IPS-15b (cell line): ENCODE data around the gene TNFRSF21.
"Not testable (repeated sequence)": the region's sequence is repeated elsewhere in the genome, so short reads cannot be mapped to it uniquely, and the experiment has no call there.

Experiments
- H3K27me3 ChIP-seq: one replicate; pipeline ENCODE4 v1.6.1; 2013; ENCODE audit warnings: low read length; ENCODE audit not compliant: control insufficient read depth, insufficient read depth
- H3K36me3 ChIP-seq: one replicate; pipeline ENCODE4 v1.6.1; 2013; ENCODE audit warnings: low read length; ENCODE audit not compliant: control insufficient read depth, insufficient read depth
- H3K4me1 ChIP-seq: one replicate; pipeline ENCODE4 v1.6.1; 2013; ENCODE audit warnings: mild to moderate bottlenecking, low read length; ENCODE audit not compliant: control insufficient read depth, insufficient read depth
- H3K4me3 ChIP-seq: one replicate; pipeline ENCODE4 v1.5.1; 2013; ENCODE audit warnings: low read depth, low read length
- H3K9ac ChIP-seq: one replicate; pipeline ENCODE4 v1.6.1; 2013; ENCODE audit warnings: low read depth, mild to moderate bottlenecking, low read length
- H3K9me3 ChIP-seq: one replicate; pipeline ENCODE4 v1.6.1; 2013; ENCODE audit warnings: mild to moderate bottlenecking, low read length; ENCODE audit not compliant: control insufficient read depth, insufficient read depth

Gene TNFRSF21

DNA sequence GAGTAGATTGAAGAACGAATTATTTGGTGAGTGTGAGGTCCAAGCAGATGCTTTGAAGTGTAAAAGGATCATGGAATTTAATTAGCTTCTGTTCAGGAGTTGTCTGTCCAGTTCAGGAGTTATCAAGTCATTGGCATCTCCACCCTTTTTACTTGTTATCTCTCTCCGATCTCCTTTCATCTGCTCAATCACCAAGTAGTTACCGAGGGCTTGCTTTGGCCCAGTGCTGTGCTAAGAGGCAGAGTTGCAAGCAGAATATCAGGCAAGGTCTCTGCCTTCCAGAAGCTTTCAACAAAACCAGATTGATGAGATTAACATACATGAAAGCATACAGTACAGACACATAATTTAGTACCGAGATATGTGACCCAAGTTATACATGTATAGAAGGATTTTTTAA lies 10.2 kb upstream of the TNFRSF21 start:
- H3K27me3 ChIP-seq, result no peaks in the 10 kb centered on the region
- H3K36me3 ChIP-seq, result no peaks in the 10 kb centered on the region
- H3K4me1 ChIP-seq, result peaks cover 4% of the 10 kb centered on the region
- H3K4me3 ChIP-seq, result no peak overlapping the region
- H3K9ac ChIP-seq, result no peak overlapping the region
- no peaks in the 10 kb centered on the region for H3K9me3 ChIP-seq

DNA sequence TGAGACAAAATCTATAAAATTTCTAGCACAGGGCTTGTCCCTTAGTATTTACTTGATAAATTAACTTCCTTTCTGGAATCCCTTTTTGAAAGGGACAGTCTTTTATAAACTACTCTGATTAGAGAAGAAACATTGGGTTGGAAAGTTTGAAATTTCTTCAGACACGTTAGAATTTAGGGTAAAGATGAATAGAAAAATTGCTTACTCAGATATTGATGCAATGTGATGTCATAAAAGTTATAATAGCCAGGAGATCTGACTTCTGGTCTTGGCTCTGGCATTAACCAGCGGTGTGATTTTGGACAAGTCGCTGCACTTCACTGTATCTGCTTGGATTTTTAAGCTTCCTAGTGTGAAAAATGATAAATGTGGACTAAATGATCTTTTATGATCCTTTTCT lies 9.7 kb upstream of the TNFRSF21 start:
- Histone ChIP-seq H3K27me3 (no peaks in the 10 kb centered on the region), H3K9me3 (no peaks in the 10 kb centered on the region), H3K9ac (no peak overlapping the region), H3K36me3 (no peaks in the 10 kb centered on the region), H3K4me1 (peaks cover 4% of the 10 kb centered on the region), H3K4me3 (no peak overlapping the region)

DNA sequence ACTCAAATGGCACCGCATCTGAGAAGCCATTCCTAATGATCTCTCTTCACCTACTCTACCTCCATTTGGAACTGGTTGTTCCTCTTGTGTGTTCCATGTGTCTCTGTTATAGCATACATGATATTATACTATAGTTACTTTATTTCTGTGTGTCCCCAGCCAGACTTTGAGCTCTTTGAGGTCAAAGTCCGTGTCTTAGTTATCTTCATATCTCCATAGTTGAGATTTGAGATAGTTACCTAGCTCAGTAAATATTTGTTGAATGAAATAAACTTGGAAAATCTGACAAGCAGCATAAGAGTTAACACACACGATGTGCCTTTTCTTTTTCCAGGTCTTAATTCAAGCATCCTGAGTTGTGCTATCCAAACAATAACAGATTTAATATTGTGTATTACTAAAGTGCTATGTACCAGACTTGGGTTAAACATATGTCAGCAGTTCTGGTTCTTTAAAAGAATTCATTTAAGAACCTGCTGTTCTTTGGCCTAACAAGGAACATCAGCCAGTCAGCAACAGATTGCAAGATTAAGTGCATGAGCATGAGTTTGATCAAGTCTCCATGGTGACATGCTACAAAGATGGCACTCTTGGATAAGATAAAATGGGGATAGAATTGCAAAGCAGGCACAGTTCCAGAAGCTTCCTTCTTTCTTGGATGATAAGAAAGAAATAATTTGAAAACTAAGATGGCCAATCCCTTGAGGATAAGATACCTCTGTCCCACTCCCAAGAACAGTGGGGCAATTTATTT lies 8.7 kb upstream of the TNFRSF21 start:
- Histone ChIP-seq H3K4me1 (peaks cover 1% of the 10 kb centered on the region), H3K9ac (no peak overlapping the region), H3K9me3 (no peaks in the 10 kb centered on the region), H3K27me3 (no peaks in the 10 kb centered on the region), H3K4me3 (no peak overlapping the region), H3K36me3 (no peaks in the 10 kb centered on the region)

DNA sequence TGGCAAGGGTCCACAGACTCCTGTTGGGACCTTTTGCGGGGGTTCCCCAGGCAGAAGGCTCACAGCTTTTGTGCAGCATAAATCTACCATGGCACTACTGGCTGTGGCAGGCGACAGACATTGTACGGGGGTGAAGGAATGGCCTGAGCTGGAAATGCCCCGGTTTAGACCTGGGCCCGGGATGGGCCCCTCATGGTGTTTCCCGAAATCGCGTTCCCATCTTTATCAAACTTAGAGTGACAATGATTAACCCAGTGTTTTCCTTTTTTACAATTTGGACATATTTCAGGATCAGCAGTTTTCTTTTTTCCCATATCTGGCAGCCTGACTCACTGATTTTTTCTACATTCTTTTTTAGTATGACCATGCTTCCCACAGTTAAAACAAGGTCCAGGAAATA lies 5.5 kb upstream of the TNFRSF21 start:
- H3K36me3 ChIP-seq, H3K4me1 ChIP-seq, H3K27me3 ChIP-seq, H3K4me3 ChIP-seq, H3K9ac ChIP-seq, H3K9me3 ChIP-seq: not testable (repeated sequence)

DNA sequence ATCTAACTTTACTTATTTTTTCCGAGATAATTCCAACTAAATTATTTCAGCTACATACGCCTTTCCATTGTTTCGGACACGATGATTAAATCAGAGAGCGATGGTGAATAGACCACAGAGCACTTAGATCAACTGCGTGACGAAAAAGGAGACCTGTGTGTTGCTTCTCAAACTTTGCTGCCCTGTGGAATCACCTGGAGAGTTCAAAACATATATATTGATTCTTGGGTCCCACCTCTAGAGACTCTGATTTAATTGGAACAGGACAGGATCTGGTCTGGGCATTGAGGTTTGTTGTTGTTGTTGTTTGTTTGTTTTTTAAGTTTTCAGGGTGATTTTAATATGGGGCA lies 401 bp upstream of the TNFRSF21 start:
- H3K4me1 ChIP-seq, result peaks cover 11% of the 10 kb centered on the region
- no peaks in the 10 kb centered on the region for H3K27me3 ChIP-seq
- H3K36me3 ChIP-seq, result no peaks in the 10 kb centered on the region
- peak overlapping the region; percentile 4 for H3K9ac ChIP-seq
- H3K4me3 ChIP-seq, result peak overlapping the region; percentile 78
- peaks cover 2% of the 10 kb centered on the region for H3K9me3 ChIP-seq

GRCh38 chr6:47308552-47309290 lies 984 bp downstream of the TNFRSF21 start:
- Histone ChIP-seq H3K4me1 (peaks cover 11% of the 10 kb centered on the region), H3K9ac (peak overlapping the region; percentile 77), H3K36me3 (no peaks in the 10 kb centered on the region), H3K27me3 (no peaks in the 10 kb centered on the region), H3K9me3 (peaks cover 2% of the 10 kb centered on the region), H3K4me3 (peak overlapping the region; percentile 78)

GRCh38 chr6:47308198-47308517 lies 1.5 kb downstream of the TNFRSF21 start:
- no peaks in the 10 kb centered on the region for H3K27me3 ChIP-seq
- peaks cover 2% of the 10 kb centered on the region for H3K9me3 ChIP-seq
- H3K4me3 ChIP-seq, result peak overlapping the region; percentile 78
- no peaks in the 10 kb centered on the region for H3K36me3 ChIP-seq
- H3K9ac ChIP-seq, result peak overlapping the region; percentile 77
- peaks cover 11% of the 10 kb centered on the region for H3K4me1 ChIP-seq

- Histone ChIP-seq H3K9me3 (no peaks in the 10 kb centered on the region), H3K4me3 (peak overlapping the region; percentile 78), H3K27me3 (no peaks in the 10 kb centered on the region), H3K9ac (no peak overlapping the region), H3K4me1 (peaks cover 11% of the 10 kb centered on the region), H3K36me3 (no peaks in the 10 kb centered on the region)
Measured at GRCh38 chr6:47307362-47308197, 2.1 kb downstream of the TNFRSF21 start.

GRCh38 chr6:47306887-47307286 lies 2.8 kb downstream of the TNFRSF21 start:
- Histone ChIP-seq H3K36me3 (no peaks in the 10 kb centered on the region), H3K9ac (no peak overlapping the region)

DNA sequence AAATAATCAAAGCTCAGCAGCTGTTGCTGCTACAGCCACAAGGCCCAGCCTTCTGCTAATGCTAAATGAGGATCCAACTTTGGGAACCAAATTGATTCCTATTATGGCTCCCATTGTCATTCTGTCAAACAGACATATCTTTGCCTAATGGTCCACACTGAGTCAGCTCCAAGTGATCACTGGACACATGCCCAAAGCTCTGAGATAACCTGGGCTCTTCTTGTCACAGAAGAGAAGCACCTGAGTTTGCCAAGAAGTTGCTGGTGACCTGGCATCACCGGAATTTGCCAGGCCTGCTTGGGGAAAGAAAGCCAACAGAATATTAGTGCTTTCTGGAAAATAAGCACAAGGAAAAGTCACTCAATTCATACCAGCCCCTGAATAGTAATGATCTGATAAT lies 5.8 kb downstream of the TNFRSF21 start:
- no peaks in the 10 kb centered on the region for H3K27me3 ChIP-seq
- H3K9ac ChIP-seq, result no peak overlapping the region
- H3K36me3 ChIP-seq, result no peaks in the 10 kb centered on the region
- peaks cover 8% of the 10 kb centered on the region for H3K4me1 ChIP-seq
- H3K9me3 ChIP-seq, result no peaks in the 10 kb centered on the region
- no peak overlapping the region for H3K4me3 ChIP-seq

More at GRCh38 chr6:47306887-47307286, 2.8 kb downstream of the TNFRSF21 start:
- no peaks in the 10 kb centered on the region for H3K27me3 ChIP-seq
- no peaks in the 10 kb centered on the region for H3K9me3 ChIP-seq
- no peak overlapping the region for H3K4me3 ChIP-seq
- peaks cover 11% of the 10 kb centered on the region for H3K4me1 ChIP-seq

DNA sequence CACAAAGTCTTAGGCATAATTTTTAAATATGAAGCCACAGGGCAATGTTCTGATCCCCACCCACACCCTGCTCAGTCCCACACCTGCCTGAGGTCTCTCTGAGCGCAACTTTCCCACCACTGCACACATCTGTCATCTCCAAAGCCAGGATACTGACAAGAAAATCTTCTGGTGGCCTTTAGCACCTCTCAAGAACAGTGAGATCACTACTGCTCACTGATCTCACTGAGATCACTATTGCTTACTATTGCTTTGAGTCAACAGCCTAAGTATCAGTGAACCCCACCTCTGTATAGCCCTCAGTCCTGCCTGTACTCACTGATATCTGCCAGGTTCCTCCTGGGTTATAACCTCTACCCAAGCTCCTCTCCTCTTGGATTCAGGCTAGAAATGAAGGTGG lies 6.4 kb downstream of the TNFRSF21 start:
- Histone ChIP-seq H3K4me3 (no peak overlapping the region), H3K4me1 (peaks cover 8% of the 10 kb centered on the region), H3K9me3 (no peaks in the 10 kb centered on the region), H3K27me3 (no peaks in the 10 kb centered on the region), H3K9ac (no peak overlapping the region), H3K36me3 (no peaks in the 10 kb centered on the region)
